Gastrocnemius medialis (tissue), 4 donors: ENCODE measurements around the gene ELMO1. TPM values are rescaled to one million over a fixed set of nuclear protein-coding genes. Genes with fewer than 3 reads are reported as not detected.
A peak's percentile ranks its signal among the peaks of the same experiment; 100 is the strongest.

Source experiments
- ATAC-seq, 2 donors: fragments of 150-250 bp; one replicate each; pipeline ENCODE4 v1.9.1; 2016
- DNase-seq, 2 donors: peaks; one replicate each; pipeline ENCODE4 v3.0.0-alpha.2; 2019
- H3K27ac ChIP-seq, 4 donors: fragments of 200-600 bp; sonication (generic); 1 replicate in 1 of 4; 2 replicates in 3 of 4; pipeline ENCODE4 v1.5.1; 2016 to 2018; ENCODE audit warnings: mild to moderate bottlenecking in 2 of 4, moderate library complexity in 1 of 4
- H3K27me3 ChIP-seq, 3 donors: fragments of 200-600 bp; sonication (generic) in 2 of 3; 1 replicate in 1 of 3; 2 replicates in 2 of 3; pipeline versions ENCODE4 v1.5.1 to v1.6.0; 2016 to 2019; ENCODE audit warnings: mild to moderate bottlenecking in 1 of 3, moderate library complexity in 1 of 3
- H3K36me3 ChIP-seq, 2 donors: fragments of 200-600 bp; sonication (generic) in 1 of 2; one replicate each; pipeline ENCODE4 v1.5.1; 2017 to 2018
- H3K4me1 ChIP-seq, 2 donors: fragments of 200-600 bp; sonication (generic) in 1 of 2; one replicate each; pipeline ENCODE4 v1.5.1; 2016 to 2017; ENCODE audit warnings: mild to moderate bottlenecking in 2 of 2
- H3K4me3 ChIP-seq, 4 donors: fragments of 200-600 bp; sonication (generic) in 3 of 4; 1 replicate in 1 of 4; 2 replicates in 3 of 4; pipeline ENCODE4 v1.5.1; 2016 to 2019; ENCODE audit warnings: mild to moderate bottlenecking in 2 of 4
- H3K9me3 ChIP-seq, 3 donors: fragments of 200-600 bp; sonication (generic) in 2 of 3; 1 replicate in 1 of 3; 2 replicates in 2 of 3; pipeline ENCODE4 v1.5.1; 2016 to 2019
- CTCF ChIP-seq, 5 experiments: fragments of 450-650 bp in 3 of 5; fragments of 200-600 bp in 2 of 5; sonication (generic) in 2 of 5; IDR thresholded peaks in 4 of 5; conservative IDR thresholded peaks in 1 of 5; 1 replicate in 4 of 5; 2 replicates in 1 of 5; pipeline ENCODE4 v1.5.1; 2016 to 2019; ENCODE audit warnings: antibody characterized with exemption in 5 of 5, mild to moderate bottlenecking in 3 of 5, moderate library complexity in 3 of 5
- POLR2A ChIP-seq, 2 donors: fragments of 450-650 bp; IDR thresholded peaks; one replicate each; pipeline ENCODE4 v1.6.1; 2017; ENCODE audit warnings: antibody characterized with exemption in 2 of 2, mild to moderate bottlenecking in 2 of 2, moderate library complexity in 2 of 2
- in situ Hi-C, 4 donors: fragments of 200-750 bp; cut with MboI; loops; one replicate each; pipeline versions ENCODE4 v1.15.0 to v1.8.0; 2017; ENCODE audit warnings: low sequenced_read_pairs in 4 of 4
- intact Hi-C: fragments of 100-400 bp; cut with DNase I; formaldehyde crosslinking; loops from one replicate; pipeline ENCODE4 v1.15.1; 2023; ENCODE audit warnings: low total_unique reads
- total RNA-seq, 4 donors: library from RNA; depleted of rRNA; stranded (reverse); fragments of >200 nt; gene quantifications; one replicate each; pipeline versions ENCODE4 v1.1.0 to v1.2.3, GENCODE V29; 2016

ELMO1 gene
- total RNA-seq, 4 donors from 2014 or later: 8.4 to 18.9 (median 14.6) TPM

GRCh38 chr7:36831049-36831448 lies 617.6 kb downstream of the ELMO1 start:
- Histone ChIP-seq H3K9me3 (no peaks in the 10 kb centered on the region), H3K27me3 (no peaks in the 10 kb centered on the region), H3K4me1 (no peaks in the 10 kb centered on the region), H3K27ac (no peak overlapping the region), H3K4me3 (no peak overlapping the region), H3K36me3 (no peaks in the 10 kb centered on the region)
- in situ Hi-C loops (no loop called here), intact Hi-C loops (no loop called here)
- ATAC-seq (no peak), DNase-seq (no peak)
- TF ChIP-seq CTCF (IDR thresholded peaks at IDR 0.05 in 4 of 5, conservative IDR thresholded peaks at IDR 0.05 in 1 of 5) (no peak), POLR2A (IDR thresholded peaks at IDR 0.05) (no peak)

GRCh38 chr7:36827726-36828703 lies 620.6 kb downstream of the ELMO1 start:
- Histone ChIP-seq H3K9me3 (no peaks in the 10 kb centered on the region), H3K36me3 (no peaks in the 10 kb centered on the region), H3K27me3 (no peaks in the 10 kb centered on the region), H3K4me1 (no peaks in the 10 kb centered on the region), H3K4me3 (no peak overlapping the region), H3K27ac (no peak overlapping the region)
- in situ Hi-C loops (no loop called here), intact Hi-C loops (no loop called here)
- no peak for TF ChIP-seq POLR2A (IDR thresholded peaks at IDR 0.05)
- TF ChIP-seq CTCF (IDR thresholded peaks at IDR 0.05 in 4 of 5, conservative IDR thresholded peaks at IDR 0.05 in 1 of 5): no peak
- DNase-seq (peak in 1 of 2 donors; percentile 2), ATAC-seq (no peak)

- no peaks in the 10 kb centered on the region for H3K4me1 ChIP-seq
- in situ Hi-C loops (no loop called here), intact Hi-C loops (no loop called here)
- no peak for TF ChIP-seq CTCF (IDR thresholded peaks at IDR 0.05 in 4 of 5, conservative IDR thresholded peaks at IDR 0.05 in 1 of 5)
- no peak for TF ChIP-seq POLR2A (IDR thresholded peaks at IDR 0.05)
- H3K9me3 ChIP-seq: no peaks in the 10 kb centered on the region
- DNase-seq: no peak
- no peak overlapping the region for H3K4me3 ChIP-seq
- H3K27me3 ChIP-seq: no peaks in the 10 kb centered on the region
- H3K27ac ChIP-seq: no peak overlapping the region
- no peak for ATAC-seq
- no peaks in the 10 kb centered on the region for H3K36me3 ChIP-seq
These were observed 623.2 kb downstream of the ELMO1 start for GRCh38 chr7:36825501-36825900.

- no peaks in the 10 kb centered on the region for H3K36me3 ChIP-seq
- in situ Hi-C loops: no loop called here
These were observed 625.3 kb downstream of the ELMO1 start for GRCh38 chr7:36823353-36823752.

More at GRCh38 chr7:36823353-36823752, 625.3 kb downstream of the ELMO1 start:
- no peaks in the 10 kb centered on the region for H3K9me3 ChIP-seq
- no peaks in the 10 kb centered on the region for H3K4me1 ChIP-seq
- H3K27ac ChIP-seq: no peak overlapping the region
- H3K27me3 ChIP-seq: no peaks in the 10 kb centered on the region
- no peak for DNase-seq
- H3K4me3 ChIP-seq: no peak overlapping the region
- no peak for TF ChIP-seq CTCF (IDR thresholded peaks at IDR 0.05 in 4 of 5, conservative IDR thresholded peaks at IDR 0.05 in 1 of 5)
- TF ChIP-seq POLR2A (IDR thresholded peaks at IDR 0.05): no peak
- ATAC-seq: no peak
- intact Hi-C loops: no loop called here
